Subcutaneous adipose tissue (tissue), 4 donors: ENCODE measurements around the gene AK4. TPM values are rescaled to one million over a fixed set of nuclear protein-coding genes. Genes with fewer than 3 reads are reported as not detected.

Source experiments
- CTCF ChIP-seq: fragments of 450-650 bp; IDR thresholded peaks from one replicate; pipeline ENCODE4 v1.5.1; 2016; ENCODE audit warnings: low read depth, mild to moderate bottlenecking, control low read depth, antibody characterized with exemption, moderate library complexity
- total RNA-seq, 4 donors: library from RNA; depleted of rRNA; stranded (reverse); fragments of >200 nt; gene quantifications; one replicate each; pipeline ENCODE4 v1.1.0, GENCODE V29; 2016

Gene AK4
- total RNA-seq, 4 donors from 2014 or later = 19.8 to 70.6 (median 51.1) TPM

DNA sequence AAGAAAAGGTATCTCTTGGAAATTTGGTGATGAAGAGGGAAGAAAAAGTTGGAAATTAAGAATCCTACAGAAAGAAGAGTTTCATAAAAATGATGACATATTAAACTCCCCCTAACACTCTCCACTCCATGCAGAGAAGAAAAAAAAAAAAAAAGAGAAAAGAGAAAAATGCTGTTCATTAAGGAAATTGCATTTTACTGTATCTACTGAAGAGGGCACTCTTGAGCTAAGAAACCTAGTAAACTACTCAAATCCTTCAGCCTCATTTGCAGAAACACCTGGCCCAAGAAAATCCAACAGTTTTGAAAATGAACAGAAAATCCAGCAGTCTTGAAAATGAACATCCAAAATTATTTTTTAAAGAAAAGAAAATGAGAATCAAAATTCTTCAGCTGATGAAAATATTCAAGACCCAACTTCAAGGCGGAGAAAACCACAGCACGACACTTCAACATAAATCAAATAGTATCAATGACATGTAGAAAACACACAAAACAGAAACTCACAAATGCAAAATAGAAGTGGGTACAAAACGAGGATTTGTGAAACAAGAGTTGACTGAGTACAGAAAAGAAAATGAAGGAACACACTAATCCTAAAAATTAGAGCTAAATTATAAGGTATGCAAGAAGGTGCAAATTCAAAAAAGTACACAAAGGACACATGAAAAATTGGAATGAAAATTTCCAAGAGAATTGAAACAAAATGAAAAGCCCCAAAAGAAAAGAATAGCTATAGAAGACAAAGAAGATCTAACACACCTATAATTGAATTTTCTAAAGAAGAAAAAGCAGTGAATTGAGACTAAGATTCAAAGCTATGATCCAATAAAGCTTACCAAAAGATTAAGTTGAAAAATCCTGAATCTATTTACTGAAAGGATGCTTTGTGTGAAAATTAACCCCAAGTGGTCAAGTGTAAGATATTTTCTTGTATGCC is 88.1 kb downstream of the AK4 start:
- no peak for TF ChIP-seq CTCF

DNA sequence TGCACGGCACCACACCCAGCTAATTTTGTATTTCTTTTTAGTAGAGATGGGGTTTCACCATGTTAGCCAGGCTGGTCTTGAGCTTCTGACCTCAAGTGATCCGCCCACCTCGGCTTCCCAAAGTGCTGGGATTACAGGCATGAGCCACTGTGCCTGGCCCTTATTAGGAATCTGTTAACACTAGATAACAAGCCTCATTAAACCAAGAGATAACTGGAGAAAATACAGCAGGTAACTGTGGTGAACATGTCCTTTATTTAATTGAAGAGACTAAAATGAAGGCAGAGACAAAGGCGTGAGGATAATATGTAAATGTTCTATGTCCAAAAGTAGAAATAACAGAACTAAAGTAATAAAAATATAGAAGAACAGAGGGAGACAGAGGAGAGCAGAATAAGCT is 89.5 kb downstream of the AK4 start:
- no peak for TF ChIP-seq CTCF

GRCh38 chr1:65238010-65238409 is 90.0 kb downstream of the AK4 start:
- no peak for TF ChIP-seq CTCF

DNA sequence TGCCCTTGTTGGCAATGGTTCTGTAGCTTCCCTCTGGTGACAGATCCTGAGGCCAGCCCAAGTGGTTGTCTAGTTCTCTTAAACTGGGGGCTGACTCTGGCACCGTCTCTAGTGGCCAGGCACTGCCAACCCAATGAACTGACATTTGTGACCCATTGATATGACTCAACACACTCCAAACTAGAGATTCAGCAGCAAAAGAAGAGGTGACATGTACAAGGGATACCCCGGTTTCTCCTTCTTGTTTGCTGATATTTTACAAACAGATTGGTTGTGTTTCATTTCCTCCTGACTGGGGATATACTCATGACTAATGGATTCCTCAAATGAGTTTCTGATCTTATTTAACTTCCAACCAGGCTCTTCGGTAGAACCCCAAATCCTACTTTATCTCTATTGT is 95.5 kb downstream of the AK4 start:
- TF ChIP-seq CTCF = no peak

DNA sequence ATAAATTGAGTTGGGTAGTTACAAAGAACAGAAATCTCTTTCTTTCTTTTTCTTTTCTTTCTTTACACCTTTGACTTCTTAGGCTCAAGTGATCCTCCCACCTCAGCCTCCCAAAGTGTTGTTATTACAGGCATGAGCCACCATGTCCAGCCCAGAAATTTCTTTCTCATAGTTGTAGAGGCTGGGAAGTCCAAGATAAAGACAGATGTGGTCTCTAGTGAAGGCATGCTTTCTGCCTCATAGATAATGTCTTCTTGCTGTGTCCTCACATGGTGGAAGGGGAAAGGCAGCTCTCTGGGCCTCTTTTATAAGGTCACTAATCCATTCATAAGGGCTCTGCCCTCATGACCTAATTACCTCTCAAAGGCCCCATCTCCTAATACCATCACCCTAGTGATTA is 97.3 kb downstream of the AK4 start:
- TF ChIP-seq CTCF = no peak

GRCh38 chr1:65247419-65248359 is 99.7 kb downstream of the AK4 start:
- no peak for TF ChIP-seq CTCF

GRCh38 chr1:65250826-65251225 is 102.8 kb downstream of the AK4 start:
- TF ChIP-seq CTCF = no peak
